HUES6 (cell line): ENCODE results near the gene ZBTB20.

Experiments
- H3K27ac ChIP-seq: 2 replicates; pipeline ENCODE4 v1.7.0; 2013; ENCODE audit warnings: low read depth, mild to moderate bottlenecking, low read length, inconsistent platforms
- H3K27me3 ChIP-seq: 2 replicates; pipeline ENCODE4 v1.6.1; 2013; ENCODE audit warnings: low read length; ENCODE audit not compliant: control insufficient read depth, insufficient read depth
- H3K36me3 ChIP-seq: 2 replicates; pipeline ENCODE4 v1.6.1; 2013; ENCODE audit warnings: low read length; ENCODE audit not compliant: control insufficient read depth, insufficient read depth
- H3K4me1 ChIP-seq: 2 replicates; pipeline ENCODE4 v1.6.1; 2013; ENCODE audit warnings: low read length; ENCODE audit not compliant: control insufficient read depth, insufficient read depth
- H3K4me3 ChIP-seq: 2 replicates; pipeline ENCODE4 v1.5.1; 2013; ENCODE audit warnings: low read depth, low read length
- H3K9ac ChIP-seq: one replicate; pipeline ENCODE4 v1.6.1; 2013; ENCODE audit warnings: mild to moderate bottlenecking, low read length
- H3K9me3 ChIP-seq: 2 replicates; pipeline ENCODE4 v1.6.1; 2013; ENCODE audit warnings: low read depth, low read length; ENCODE audit not compliant: control insufficient read depth, insufficient read depth

The ZBTB20 gene

GRCh38 chr3:114864970-114865369, 282.1 kb downstream of the ZBTB20 start:
- Histone ChIP-seq H3K27ac (no peak overlapping the region), H3K9me3 (no peaks in the 10 kb centered on the region), H3K9ac (no peak overlapping the region), H3K36me3 (no peaks in the 10 kb centered on the region), H3K4me1 (no peaks in the 10 kb centered on the region; the same call in 1 of the 2 replicates), H3K27me3 (no peaks in the 10 kb centered on the region), H3K4me3 (no peak overlapping the region)

- no peak overlapping the region for H3K9ac ChIP-seq
- no peaks in the 10 kb centered on the region for H3K27me3 ChIP-seq
- H3K4me3 ChIP-seq, result no peak overlapping the region
- H3K27ac ChIP-seq, result no peak overlapping the region
- H3K36me3 ChIP-seq, result no peaks in the 10 kb centered on the region
- H3K9me3 ChIP-seq, result no peaks in the 10 kb centered on the region
- no peaks in the 10 kb centered on the region; the same call in 1 of the 2 replicates for H3K4me1 ChIP-seq
Measured at GRCh38 chr3:114863848-114864247, 283.2 kb downstream of the ZBTB20 start.

- no peak overlapping the region for H3K4me3 ChIP-seq
- peaks cover 4% of the 10 kb centered on the region; the same call in 1 of the 2 replicates for H3K4me1 ChIP-seq
- no peaks in the 10 kb centered on the region for H3K27me3 ChIP-seq
- H3K9me3 ChIP-seq, result no peaks in the 10 kb centered on the region
- no peak overlapping the region for H3K27ac ChIP-seq
- H3K9ac ChIP-seq, result no peak overlapping the region
- H3K36me3 ChIP-seq, result no peaks in the 10 kb centered on the region
Measured at GRCh38 chr3:114861666-114862065, 285.4 kb downstream of the ZBTB20 start.

- peaks cover 4% of the 10 kb centered on the region; the same call in 1 of the 2 replicates for H3K4me1 ChIP-seq
- H3K9me3 ChIP-seq, result no peaks in the 10 kb centered on the region
- no peaks in the 10 kb centered on the region for H3K36me3 ChIP-seq
- no peak overlapping the region for H3K4me3 ChIP-seq
- H3K27me3 ChIP-seq, result no peaks in the 10 kb centered on the region
- H3K27ac ChIP-seq, result no peak overlapping the region
- H3K9ac ChIP-seq, result no peak overlapping the region
Measured at GRCh38 chr3:114860531-114860930, 286.6 kb downstream of the ZBTB20 start.

- H3K4me3 ChIP-seq, result no peak overlapping the region
- peaks cover 4% of the 10 kb centered on the region; the same call in 1 of the 2 replicates for H3K4me1 ChIP-seq
- H3K27ac ChIP-seq, result no peak overlapping the region
- H3K36me3 ChIP-seq, result no peaks in the 10 kb centered on the region
- H3K27me3 ChIP-seq, result no peaks in the 10 kb centered on the region
- no peaks in the 10 kb centered on the region for H3K9me3 ChIP-seq
- no peak overlapping the region for H3K9ac ChIP-seq
Measured at GRCh38 chr3:114858329-114858728, 288.8 kb downstream of the ZBTB20 start.

- Histone ChIP-seq H3K27ac (no peak overlapping the region), H3K4me1 (peaks cover 7% of the 10 kb centered on the region; the same call in 1 of the 2 replicates), H3K36me3 (no peaks in the 10 kb centered on the region), H3K27me3 (no peaks in the 10 kb centered on the region), H3K9me3 (no peaks in the 10 kb centered on the region), H3K4me3 (no peak overlapping the region), H3K9ac (no peak overlapping the region)
Measured at GRCh38 chr3:114857299-114857701, 289.8 kb downstream of the ZBTB20 start.

GRCh38 chr3:114856835-114857234, 290.3 kb downstream of the ZBTB20 start:
- H3K9me3 ChIP-seq, result no peaks in the 10 kb centered on the region
- no peak overlapping the region for H3K9ac ChIP-seq
- H3K4me3 ChIP-seq, result no peak overlapping the region
- H3K36me3 ChIP-seq, result no peaks in the 10 kb centered on the region
- H3K27ac ChIP-seq, result no peak overlapping the region
- H3K27me3 ChIP-seq, result no peaks in the 10 kb centered on the region
- H3K4me1 ChIP-seq, result peaks cover 7% of the 10 kb centered on the region; the same call in 1 of the 2 replicates

GRCh38 chr3:114855839-114856238, 291.2 kb downstream of the ZBTB20 start:
- Histone ChIP-seq H3K4me1 (peaks cover 7% of the 10 kb centered on the region; the same call in 1 of the 2 replicates), H3K27me3 (no peaks in the 10 kb centered on the region), H3K4me3 (no peak overlapping the region), H3K27ac (no peak overlapping the region), H3K36me3 (no peaks in the 10 kb centered on the region), H3K9ac (no peak overlapping the region), H3K9me3 (no peaks in the 10 kb centered on the region)

GRCh38 chr3:114852966-114853365, 294.1 kb downstream of the ZBTB20 start:
- Histone ChIP-seq H3K4me3 (no peak overlapping the region), H3K36me3 (no peaks in the 10 kb centered on the region), H3K27ac (no peak overlapping the region), H3K9ac (no peak overlapping the region), H3K4me1 (peaks cover 7% of the 10 kb centered on the region; the same call in 1 of the 2 replicates), H3K9me3 (no peaks in the 10 kb centered on the region), H3K27me3 (no peaks in the 10 kb centered on the region)

- no peak overlapping the region for H3K4me3 ChIP-seq
Measured at GRCh38 chr3:114850898-114851297, 296.2 kb downstream of the ZBTB20 start.

GRCh38 chr3:114848643-114849350, 298.3 kb downstream of the ZBTB20 start:
- Histone ChIP-seq H3K27me3 (no peaks in the 10 kb centered on the region), H3K36me3 (no peaks in the 10 kb centered on the region), H3K9me3 (no peaks in the 10 kb centered on the region), H3K4me3 (no peak overlapping the region), H3K9ac (no peak overlapping the region), H3K27ac (no peak overlapping the region), H3K4me1 (peaks cover 3% of the 10 kb centered on the region; the same call in 1 of the 2 replicates)

More at GRCh38 chr3:114850898-114851297, 296.2 kb downstream of the ZBTB20 start:
- H3K9ac ChIP-seq, result no peak overlapping the region
- no peaks in the 10 kb centered on the region for H3K9me3 ChIP-seq
- no peaks in the 10 kb centered on the region for H3K36me3 ChIP-seq
- H3K27ac ChIP-seq, result no peak overlapping the region
- H3K4me1 ChIP-seq, result peaks cover 3% of the 10 kb centered on the region; the same call in 1 of the 2 replicates
- H3K27me3 ChIP-seq, result no peaks in the 10 kb centered on the region
